Neural cell (in vitro differentiated cells): ENCODE measurements around the gene GNAQ. TPM values are rescaled to one million over a fixed set of nuclear protein-coding genes. Genes with fewer than 3 reads are reported as not detected.

Experiments used
- H2AFZ ChIP-seq: fragments of 200-600, 300-800 bp; sonication (generic), shearing (Covaris generic); 2 replicates; pipeline ENCODE4 v1.6.0; 2014; ENCODE audit warnings: low read depth, mild to moderate bottlenecking, antibody characterized with exemption, low read length, moderate library complexity
- H3F3A ChIP-seq: fragments of 200-600 bp; shearing (Covaris generic); 2 replicates; pipeline ENCODE4 v1.6.1; 2016; ENCODE audit warnings: mild to moderate bottlenecking, moderate library complexity, mixed read lengths, antibody characterized with exemption, low read length; ENCODE audit not compliant: insufficient read depth, poor library complexity, severe bottlenecking
- H3K27ac ChIP-seq: fragments of 200-600, 300-800 bp; sonication (generic), shearing (Covaris generic); 2 replicates; pipeline ENCODE4 v1.5.1; 2014; ENCODE audit warnings: mild to moderate bottlenecking, low read length, moderate library complexity
- H3K27me3 ChIP-seq: fragments of 300-800, 200-600 bp; sonication (generic), shearing (Covaris generic); 2 replicates; pipeline ENCODE4 v1.6.0; 2014; ENCODE audit warnings: mild to moderate bottlenecking, low read depth, low read length, moderate library complexity; ENCODE audit not compliant: insufficient read depth
- H3K36me3 ChIP-seq: fragments of 300-800, 200-600 bp; sonication (generic), shearing (Covaris generic); 2 replicates; pipeline ENCODE4 v1.5.1; 2014; ENCODE audit warnings: mild to moderate bottlenecking, antibody characterized with exemption, low read length, moderate library complexity; ENCODE audit not compliant: insufficient read depth
- H3K4me2 ChIP-seq: fragments of 300-800, 200-600 bp; sonication (generic), shearing (Covaris generic); 2 replicates; pipeline ENCODE4 v1.6.0; 2014; ENCODE audit warnings: mild to moderate bottlenecking, low read length
- H3K4me3 ChIP-seq: fragments of 300-800, 200-600 bp; sonication (generic), shearing (Covaris generic); 2 replicates; pipeline ENCODE4 v1.5.1; 2014; ENCODE audit warnings: mild to moderate bottlenecking, low read length, moderate library complexity
- H3K79me2 ChIP-seq: fragments of 200-600 bp; shearing (Covaris generic); replicated peaks from 2 replicates; pipeline ENCODE4 v1.6.0; 2014; ENCODE audit warnings: mild to moderate bottlenecking, low read length, moderate library complexity; ENCODE audit not compliant: insufficient read depth
- H3K9ac ChIP-seq: fragments of 300-800, 200-600 bp; sonication (generic), shearing (Covaris generic); 2 replicates; pipeline ENCODE4 v1.6.1; 2016; ENCODE audit warnings: mild to moderate bottlenecking, low read length, mixed read lengths
- H3K9me2 ChIP-seq: fragments of 200-600 bp; shearing (Covaris generic); 2 replicates; pipeline ENCODE4 v1.6.1; 2016; ENCODE audit warnings: mild to moderate bottlenecking, low read length, mixed read lengths; ENCODE audit not compliant: insufficient read depth
- H3K9me3 ChIP-seq: fragments of 200-600, 300-800 bp; sonication (generic), shearing (Covaris generic); 2 replicates; pipeline ENCODE4 v1.6.1; 2016; ENCODE audit warnings: mild to moderate bottlenecking, mixed run types, low read length, moderate library complexity, mixed read lengths
- H4K20me1 ChIP-seq: fragments of 200-600 bp; shearing (Covaris generic); 2 replicates; pipeline ENCODE4 v1.6.1; 2016; ENCODE audit warnings: mild to moderate bottlenecking, mixed run types; ENCODE audit not compliant: insufficient read depth
- CTCF ChIP-seq: fragments of 450-650 bp; IDR thresholded peaks from 2 replicates; pipeline ENCODE4 v1.5.1; 2014; ENCODE audit warnings: antibody characterized with exemption, mild to moderate bottlenecking, moderate library complexity; ENCODE audit not compliant: poor library complexity, severe bottlenecking
- EP300 ChIP-seq: fragments of 450-650 bp; conservative IDR thresholded peaks from 2 replicates; pipeline ENCODE4 v1.6.1; 2014; ENCODE audit warnings: antibody characterized with exemption, mild to moderate bottlenecking, moderate library complexity; ENCODE audit not compliant: poor library complexity, severe bottlenecking
- EZH2 ChIP-seq: fragments of 200-600, 300-800 bp; shearing (Covaris generic), sonication (generic); IDR thresholded peaks from 2 replicates; pipeline ENCODE4 v1.6.1; 2014; ENCODE audit warnings: antibody characterized with exemption, low read length, borderline replicate concordance, mild to moderate bottlenecking; ENCODE audit not compliant: insufficient read depth, poor library complexity, severe bottlenecking
- MXI1 ChIP-seq: fragments of 450-650 bp; conservative IDR thresholded peaks from 2 replicates; pipeline ENCODE4 v1.6.1; 2014; ENCODE audit warnings: antibody characterized with exemption, mild to moderate bottlenecking; ENCODE audit not compliant: poor library complexity, severe bottlenecking
- POLR2AphosphoS5 ChIP-seq: IDR thresholded peaks from 2 replicates; pipeline ENCODE4 v1.6.1; 2012
- RAD21 ChIP-seq: fragments of 450-650 bp; conservative IDR thresholded peaks from 2 replicates; pipeline ENCODE4 v1.6.1; 2014; ENCODE audit warnings: antibody characterized with exemption, mild to moderate bottlenecking, moderate library complexity
- REST ChIP-seq: IDR thresholded peaks from 2 replicates; pipeline ENCODE4 v1.6.1; 2012; ENCODE audit warnings: borderline replicate concordance
- SMC3 ChIP-seq: fragments of 450-650 bp; conservative IDR thresholded peaks from 2 replicates; pipeline ENCODE4 v1.6.1; 2014; ENCODE audit warnings: antibody characterized with exemption, mild to moderate bottlenecking, moderate library complexity; ENCODE audit not compliant: poor library complexity
- TAF1 ChIP-seq: IDR thresholded peaks from 2 replicates; pipeline ENCODE4 v1.6.1; 2012; ENCODE audit warnings: low read depth
- polyA plus RNA-seq: library from polyadenylated mRNA; depleted of rRNA; stranded (reverse); fragments of >200 nt; gene quantifications from 2 replicates; pipeline ENCODE4 v1.2.3, GENCODE V29; 2014

The GNAQ gene
- polyA plus RNA-seq, 1 donor from 2014 or later: 86.7 TPM

GRCh38 chr9:77743386-77743785, 288.2 kb downstream of the GNAQ start:
- H3K27me3 ChIP-seq: no peaks in the 10 kb centered on the region
- no peak overlapping the region for H3K9ac ChIP-seq
- no peaks in the 10 kb centered on the region for H4K20me1 ChIP-seq
- no peaks in the 10 kb centered on the region for H3K9me2 ChIP-seq
- H3K79me2 ChIP-seq: no peaks in the 10 kb centered on the region
- H3K9me3 ChIP-seq: no peaks in the 10 kb centered on the region
- H3K4me2 ChIP-seq: no peak overlapping the region
- TF ChIP-seq POLR2AphosphoS5 (no peak), TAF1 (no peak), RAD21 (no peak), SMC3 (no peak), REST (no peak), MXI1 (no peak)
- H3F3A ChIP-seq: no peaks in the 10 kb centered on the region
- no peak overlapping the region for H2AFZ ChIP-seq
- H3K4me3 ChIP-seq: no peak overlapping the region
- no peaks in the 10 kb centered on the region for H3K36me3 ChIP-seq
- H3K27ac ChIP-seq: no peak overlapping the region

- H2AFZ ChIP-seq: no peak overlapping the region
- no peaks in the 10 kb centered on the region for H3F3A ChIP-seq
- no peaks in the 10 kb centered on the region for H3K79me2 ChIP-seq
- no peak overlapping the region for H3K9ac ChIP-seq
- no peak overlapping the region for H3K27ac ChIP-seq
- no peaks in the 10 kb centered on the region for H3K36me3 ChIP-seq
- TF ChIP-seq CTCF: no peak
- TF ChIP-seq POLR2AphosphoS5: no peak
- no peak for TF ChIP-seq EZH2
- TF ChIP-seq REST: no peak
- TF ChIP-seq TAF1: no peak
- TF ChIP-seq RAD21: no peak
- TF ChIP-seq SMC3: no peak
- no peak for TF ChIP-seq MXI1
- no peak for TF ChIP-seq EP300
- no peaks in the 10 kb centered on the region for H4K20me1 ChIP-seq
- H3K27me3 ChIP-seq: no peaks in the 10 kb centered on the region
- no peak overlapping the region for H3K4me2 ChIP-seq
- no peak overlapping the region for H3K4me3 ChIP-seq
- H3K9me2 ChIP-seq: no peaks in the 10 kb centered on the region
- no peaks in the 10 kb centered on the region for H3K9me3 ChIP-seq
Observed at GRCh38 chr9:77738932-77739331, 292.7 kb downstream of the GNAQ start.
